ENCODE data around the gene ARHGEF16.

GRCh38 chr1:3444736-3445135, 9.7 kb upstream of the ARHGEF16 start:
- no peak for TF ChIP-seq POLR2A (IDR thresholded peaks at IDR 0.05; ENCODE audit: low read length)
- no peak for TF ChIP-seq GATA1 (IDR thresholded peaks at IDR 0.05; ENCODE audit: low read depth, low read length)
